Measurements from ENCODE around the gene FAIM2.

Gene FAIM2

DNA sequence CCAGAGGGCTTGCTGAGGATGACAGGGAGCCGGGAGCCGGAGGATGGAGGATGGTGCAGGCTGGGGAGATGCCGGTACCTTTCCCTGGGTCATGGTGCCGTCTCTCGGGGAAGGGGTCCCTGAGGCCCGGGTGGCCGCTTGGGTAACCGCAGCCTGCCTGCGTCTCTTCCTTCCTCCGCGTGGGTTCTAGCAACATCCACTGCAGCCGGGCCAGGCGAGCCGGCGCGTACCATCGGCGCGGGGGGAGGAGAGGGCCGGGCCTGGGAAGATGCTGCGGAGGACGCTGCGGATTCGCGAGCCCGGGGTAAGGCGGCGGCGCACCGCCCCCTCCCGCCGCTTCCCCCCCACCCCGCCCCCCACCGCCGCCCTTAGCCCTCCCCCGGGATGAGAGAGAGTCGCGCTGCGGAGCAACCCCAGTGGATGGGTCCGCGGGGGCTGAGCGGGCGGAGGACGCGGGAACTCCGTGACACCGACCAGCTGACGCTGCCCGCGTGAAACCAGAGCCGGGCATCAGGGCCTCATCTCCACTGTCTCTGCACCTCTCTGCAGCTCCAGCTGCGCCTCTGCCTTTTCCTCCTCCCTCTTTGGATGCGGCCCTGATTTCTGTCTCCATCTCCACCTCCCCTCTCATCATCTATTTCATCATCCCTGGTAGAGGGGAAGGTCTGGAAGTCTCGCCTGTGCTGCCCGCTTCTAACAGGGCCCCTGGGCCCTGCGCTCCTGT lies at the start of gene FAIM2:
FAIM2 (minus strand) TSS at position 201 of the 724 bp plus-strand sequence; CDS start at position 93, 108 bp downstream.
- DNase-seq (ENCODE audit: low read depth in 2 of 2): peak; percentile 72 to 77

DNA sequence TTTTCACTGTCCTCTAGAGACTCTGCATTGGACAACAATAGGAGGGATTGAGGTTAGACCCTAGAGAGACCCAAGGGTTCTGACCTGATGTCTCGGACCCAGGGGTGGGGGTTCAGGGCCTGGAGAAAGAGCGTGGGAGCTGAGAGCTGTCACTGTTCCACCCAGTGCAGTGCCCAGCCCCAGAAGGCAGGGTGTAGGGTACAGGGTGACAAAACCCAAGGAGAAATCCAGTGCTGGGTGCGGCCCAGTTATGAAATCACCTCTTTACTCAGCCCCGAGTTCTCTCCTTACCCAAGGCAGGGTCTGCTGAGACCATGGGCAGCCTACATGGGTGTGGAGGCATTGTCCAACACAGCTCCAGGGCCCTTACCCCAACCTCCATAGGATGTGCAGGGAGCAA lies 49.5 kb upstream of the FAIM2 start:
- no peak for DNase-seq (ENCODE audit: low read depth in 2 of 2)

DNA sequence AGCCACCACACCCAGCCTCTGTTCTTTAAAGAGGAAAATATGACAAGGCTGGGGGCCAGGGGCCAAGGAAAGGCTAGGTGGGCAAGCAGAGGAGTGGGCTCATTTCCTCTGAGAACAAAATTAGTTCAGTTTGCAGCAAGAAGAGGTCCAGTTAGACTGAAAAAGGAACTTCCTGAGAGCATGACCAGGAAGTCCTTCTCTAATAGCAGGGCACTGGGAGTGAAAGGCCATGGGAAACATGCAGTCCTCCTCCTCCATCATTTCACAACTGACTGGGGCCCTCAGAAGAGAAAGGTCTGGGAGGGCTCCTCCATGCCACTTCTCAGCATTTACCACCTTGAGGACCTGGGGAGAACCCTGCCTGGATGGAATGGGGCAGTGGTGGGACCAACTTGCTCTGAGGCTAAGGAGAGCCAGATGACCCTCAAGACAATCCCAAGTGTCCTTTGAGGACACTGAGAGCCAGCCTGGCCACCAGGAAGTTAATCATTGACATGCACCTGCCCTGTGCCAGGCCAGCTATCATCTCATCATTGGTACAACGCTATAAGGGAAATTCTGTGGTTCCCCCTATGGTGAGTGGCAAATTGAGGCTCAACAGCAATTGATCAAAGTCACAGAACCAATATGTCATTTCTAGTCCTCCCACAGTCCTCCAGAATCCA lies 48.8 kb upstream of the FAIM2 start:
- no peak for DNase-seq (ENCODE audit: low read depth in 2 of 2)

DNA sequence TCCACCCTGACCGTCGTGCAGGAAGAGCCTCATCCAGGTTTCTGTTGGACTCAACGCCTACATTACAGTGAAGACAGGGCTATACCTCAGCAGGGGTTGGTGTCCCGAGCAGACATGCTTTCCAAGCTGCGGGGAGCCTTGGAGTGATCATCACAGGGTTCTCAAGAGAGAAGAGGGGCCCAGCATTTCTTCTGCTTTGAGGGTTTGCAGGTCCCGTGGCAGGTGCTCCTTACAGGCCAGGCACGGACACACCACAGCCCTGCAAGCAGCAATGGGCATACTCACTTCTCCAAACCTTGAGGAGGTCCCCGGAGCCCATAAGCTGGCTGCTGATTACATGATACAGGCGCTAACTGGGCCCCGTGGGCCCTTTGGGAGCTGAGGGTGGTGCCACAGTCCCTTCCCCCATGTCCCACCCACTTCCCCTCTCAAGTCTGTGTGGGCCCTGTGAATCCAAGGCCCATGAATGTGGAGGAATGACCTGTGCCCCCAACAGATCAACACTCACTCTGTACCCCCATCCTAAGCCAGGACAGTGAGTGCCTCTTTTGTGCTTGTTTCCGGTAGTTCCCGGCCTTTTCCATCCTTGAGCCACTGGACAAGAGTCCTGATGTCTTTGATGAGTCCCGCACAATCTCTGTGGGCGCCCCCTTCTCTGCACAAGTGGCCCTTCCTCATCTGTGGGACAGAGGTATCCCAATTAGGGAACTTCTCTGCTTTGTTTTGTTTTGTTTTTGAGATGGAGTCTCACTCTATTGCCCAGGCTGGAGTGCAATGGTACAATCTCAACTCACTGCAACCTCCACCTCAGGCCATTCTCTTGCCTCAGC lies 47.9 kb upstream of the FAIM2 start:
- no peak for DNase-seq (ENCODE audit: low read depth in 2 of 2)

DNA sequence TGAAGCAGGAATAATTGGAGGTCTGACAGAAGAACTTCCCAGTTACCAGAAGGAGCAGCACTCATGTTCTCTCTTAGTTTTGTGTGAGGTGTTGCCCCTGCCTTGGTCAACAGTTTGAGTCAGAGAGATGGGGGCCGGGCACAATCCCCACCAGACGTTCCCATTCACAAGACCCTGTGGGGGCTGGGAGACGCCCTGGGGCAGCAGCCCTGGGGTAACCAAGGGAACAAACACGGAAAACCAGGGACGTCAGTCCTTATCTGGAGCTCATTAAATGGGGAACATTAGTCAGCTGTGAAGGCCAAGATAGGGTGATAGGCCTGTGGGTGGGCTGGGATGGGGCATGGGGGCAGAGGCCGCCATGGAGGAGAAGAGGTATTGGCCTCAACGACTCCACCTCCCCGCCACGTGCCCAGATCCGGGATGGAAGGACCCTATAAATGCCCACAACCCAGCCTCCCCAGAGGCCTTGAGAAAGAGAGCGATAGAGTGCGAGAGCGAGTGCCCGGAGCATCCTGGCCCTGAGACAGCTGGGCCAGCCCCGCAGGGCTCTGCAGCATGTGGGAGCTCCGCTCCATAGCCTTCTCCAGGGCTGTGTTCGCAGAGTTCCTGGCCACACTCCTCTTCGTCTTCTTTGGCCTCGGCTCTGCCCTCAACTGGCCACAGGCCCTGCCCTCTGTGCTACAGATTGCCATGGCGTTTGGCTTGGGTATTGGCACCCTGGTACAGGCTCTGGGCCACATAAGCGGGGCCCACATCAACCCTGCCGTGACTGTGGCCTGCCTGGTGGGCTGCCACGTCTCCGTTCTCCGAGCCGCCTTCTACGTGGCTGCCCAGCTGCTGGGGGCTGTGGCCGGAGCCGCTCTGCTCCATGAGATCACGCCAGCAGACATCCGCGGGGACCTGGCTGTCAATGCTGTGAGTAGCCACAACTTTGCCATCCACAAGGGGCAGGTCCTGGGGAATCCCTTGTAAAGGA lies 46.9 kb upstream of the FAIM2 start, which contains the start of gene AQP2:
AQP2 (plus strand) TSS at position 465 of the 979 bp plus-strand sequence; CDS start at position 559, 94 bp downstream.
- no peak for DNase-seq (ENCODE audit: low read depth in 2 of 2)

DNA sequence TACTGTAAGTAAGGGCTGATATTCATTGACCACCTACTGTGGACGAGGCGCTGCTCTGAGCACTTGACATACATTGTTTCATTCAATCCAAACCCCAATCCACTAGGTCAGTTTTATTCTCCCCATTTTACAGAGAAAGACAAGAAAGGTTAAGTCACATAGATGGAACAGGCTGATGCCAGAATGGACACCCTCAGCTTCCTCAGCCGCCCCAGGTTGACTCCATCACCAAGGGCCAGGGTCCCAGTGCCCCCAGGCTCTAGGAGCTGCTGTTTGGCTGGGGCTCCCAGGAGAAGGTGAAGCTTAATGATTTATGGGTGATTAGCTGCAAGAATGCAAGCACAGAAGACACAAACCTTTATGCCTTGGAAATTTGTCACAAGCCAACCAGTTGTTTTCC lies 46.2 kb upstream of the FAIM2 start:
- no peak for DNase-seq (ENCODE audit: low read depth in 2 of 2)

DNA sequence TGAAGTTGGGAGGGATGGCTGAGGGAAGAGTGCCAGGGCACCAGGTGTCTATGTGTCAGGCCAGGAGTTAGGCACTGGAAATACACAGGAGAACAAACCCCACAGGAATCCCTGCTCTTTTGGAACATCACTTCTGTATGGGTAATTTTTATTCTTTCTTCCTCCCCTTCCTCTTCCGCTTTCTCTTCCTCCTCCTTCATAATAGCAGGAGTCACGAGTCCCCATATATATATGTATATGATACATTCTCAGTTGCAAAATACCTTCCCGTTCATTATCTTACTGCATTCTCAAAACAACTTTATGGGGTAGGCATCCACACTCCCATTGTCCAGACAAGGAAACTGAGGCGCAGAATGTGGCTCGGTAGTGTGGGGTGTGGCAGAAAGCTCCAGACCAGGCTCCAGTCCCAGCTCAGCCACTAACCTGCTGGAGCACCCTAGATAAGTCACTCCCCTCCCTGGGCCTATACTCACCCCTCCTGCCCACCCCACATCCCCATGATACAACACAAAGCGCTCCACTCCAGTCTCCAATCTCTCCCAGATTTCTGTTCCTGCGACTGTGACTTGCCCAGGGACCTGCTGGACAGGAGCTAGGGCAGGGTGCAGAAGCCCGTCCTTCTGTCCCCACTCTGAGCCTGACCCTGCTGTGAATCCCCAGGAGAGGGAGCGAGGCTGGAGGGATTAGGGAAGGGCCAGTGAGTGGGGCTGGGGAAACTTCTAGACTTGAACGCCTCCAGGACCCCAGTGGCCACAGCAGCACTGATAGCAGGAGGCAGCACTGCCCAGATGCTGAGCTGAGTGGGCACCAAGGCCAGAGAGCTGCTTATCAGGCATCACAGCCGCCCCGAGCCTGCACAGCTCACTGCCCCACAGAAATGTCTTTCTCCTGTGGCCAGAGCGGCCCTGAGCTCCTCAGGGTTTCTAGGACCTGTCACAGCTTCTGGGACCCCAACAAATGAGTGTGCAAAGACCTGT lies 45.5 kb upstream of the FAIM2 start:
- no peak for DNase-seq (ENCODE audit: low read depth in 2 of 2)

DNA sequence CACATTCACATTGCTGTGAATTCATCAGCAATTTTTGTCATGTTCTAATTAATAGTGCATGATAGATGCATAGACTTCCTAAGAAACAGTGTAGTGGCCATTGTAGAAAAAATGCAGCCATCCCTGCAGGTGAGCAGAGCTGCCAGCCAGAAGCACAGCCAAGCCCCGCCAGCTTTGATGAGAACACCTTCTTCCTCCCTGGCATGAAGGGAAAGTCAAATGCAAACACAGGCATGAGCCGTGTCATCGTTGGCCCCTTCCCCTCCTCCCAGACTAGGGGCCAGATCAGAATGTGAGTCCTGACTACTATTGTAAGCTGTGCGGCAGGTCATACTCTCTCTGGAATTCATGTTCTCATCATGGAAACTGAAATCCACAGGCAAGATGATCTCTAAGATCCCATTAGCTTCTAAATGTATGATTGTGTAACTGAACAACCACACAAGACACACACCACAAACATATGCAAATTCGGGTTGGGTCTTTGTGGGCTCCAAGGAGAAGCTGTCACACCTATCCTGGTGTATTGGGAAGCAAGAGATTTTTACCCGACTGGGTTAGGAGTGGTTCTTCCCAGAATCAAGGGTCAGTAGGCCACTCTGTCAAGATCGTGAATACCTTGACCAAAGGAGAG lies 44.0 kb upstream of the FAIM2 start:
- no peak for DNase-seq (ENCODE audit: low read depth in 2 of 2)

DNA sequence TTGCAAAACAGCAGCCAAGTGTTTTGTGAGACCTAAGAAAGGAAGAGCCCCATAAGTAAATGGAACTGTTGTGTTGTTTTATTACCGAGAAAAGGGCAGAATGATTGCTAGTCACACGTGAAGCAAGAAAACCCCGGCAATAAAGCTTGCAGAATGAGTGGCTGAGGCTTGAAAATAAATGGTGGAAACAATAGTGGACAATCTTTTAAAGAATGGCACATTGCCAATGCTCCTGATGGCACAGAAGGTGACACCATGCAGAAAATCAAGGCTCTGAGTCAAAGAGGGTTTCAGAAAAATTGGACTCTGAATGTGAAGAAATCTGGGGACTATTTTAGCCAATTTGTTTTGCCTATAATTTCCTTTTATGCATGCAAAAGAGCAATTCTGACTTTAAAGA lies 42.8 kb upstream of the FAIM2 start:
- DNase-seq (ENCODE audit: low read depth in 2 of 2): no peak

DNA sequence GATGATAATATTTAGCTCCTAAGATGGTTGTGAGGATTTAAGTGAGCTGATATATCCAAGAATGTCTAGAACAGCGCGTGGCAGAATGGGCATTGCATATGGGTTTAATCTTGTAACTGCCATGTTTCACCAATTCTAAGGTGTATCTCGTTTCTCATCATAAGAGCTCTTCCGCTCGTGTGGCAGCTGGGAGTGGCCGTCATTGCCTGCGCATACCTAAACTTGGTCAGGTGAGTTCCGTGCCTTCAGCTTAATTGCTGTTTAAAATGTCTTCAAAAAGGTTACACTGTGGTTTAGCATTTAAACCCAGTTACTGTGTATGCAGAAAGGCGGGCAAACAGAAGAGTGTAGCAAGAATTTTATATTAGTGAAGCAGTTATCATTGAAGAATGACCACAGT lies 42.4 kb upstream of the FAIM2 start:
- DNase-seq (ENCODE audit: low read depth in 2 of 2): no peak

DNA sequence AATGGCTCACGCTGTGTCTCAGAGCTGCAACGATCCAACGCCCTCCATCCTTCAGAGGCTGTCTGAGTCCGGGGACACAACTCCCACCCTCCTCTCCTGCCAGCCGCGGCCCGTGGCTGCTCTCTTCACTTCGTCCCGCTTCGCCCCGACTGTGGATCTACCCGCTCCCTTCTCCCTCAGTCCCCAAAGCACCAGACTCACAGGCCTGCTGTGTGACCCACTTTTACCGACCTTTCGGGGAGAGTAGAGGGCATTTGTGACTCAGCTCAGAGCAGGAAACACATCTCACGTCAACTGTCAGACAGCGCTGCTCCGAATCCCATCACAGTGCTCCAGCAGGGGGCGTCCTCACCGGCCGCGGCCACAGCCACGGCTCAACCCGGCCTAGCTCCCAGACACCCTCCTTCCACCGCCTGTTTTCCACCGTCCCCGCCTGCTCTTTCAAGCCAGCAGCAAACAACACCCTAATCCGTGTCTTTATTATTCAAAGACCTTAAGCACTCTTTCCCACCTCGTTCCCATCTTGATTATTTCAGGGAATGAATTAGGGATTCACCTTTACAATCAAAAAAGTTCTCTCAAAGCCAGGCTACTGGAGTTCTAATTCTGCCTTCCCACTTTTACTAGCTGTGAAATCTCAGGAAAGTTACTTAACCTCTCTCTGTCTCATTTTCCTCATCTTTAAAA lies 41.8 kb upstream of the FAIM2 start:
- DNase-seq (ENCODE audit: low read depth in 2 of 2): peak; percentile 20 to 26

DNA sequence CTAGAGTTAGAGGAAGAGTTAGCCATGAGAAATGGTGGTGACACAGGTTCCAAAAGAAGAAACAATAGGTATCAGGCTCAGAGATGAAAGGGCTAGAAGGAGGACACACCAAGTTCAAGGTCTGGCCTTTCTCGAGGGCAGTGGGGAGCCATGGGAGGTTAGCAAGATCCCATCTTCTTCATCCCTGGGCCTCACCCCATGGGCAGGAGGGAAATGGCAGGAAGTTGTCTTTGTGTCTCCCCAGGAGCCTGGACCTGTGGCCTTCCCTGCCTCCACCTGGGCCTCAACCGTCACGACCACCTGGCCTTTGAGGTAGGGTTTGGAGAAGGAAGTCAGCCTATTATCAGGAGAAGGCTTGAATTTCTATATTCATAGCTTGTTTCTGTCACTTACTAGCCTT lies 41.0 kb upstream of the FAIM2 start:
- DNase-seq (ENCODE audit: low read depth in 2 of 2): no peak

DNA sequence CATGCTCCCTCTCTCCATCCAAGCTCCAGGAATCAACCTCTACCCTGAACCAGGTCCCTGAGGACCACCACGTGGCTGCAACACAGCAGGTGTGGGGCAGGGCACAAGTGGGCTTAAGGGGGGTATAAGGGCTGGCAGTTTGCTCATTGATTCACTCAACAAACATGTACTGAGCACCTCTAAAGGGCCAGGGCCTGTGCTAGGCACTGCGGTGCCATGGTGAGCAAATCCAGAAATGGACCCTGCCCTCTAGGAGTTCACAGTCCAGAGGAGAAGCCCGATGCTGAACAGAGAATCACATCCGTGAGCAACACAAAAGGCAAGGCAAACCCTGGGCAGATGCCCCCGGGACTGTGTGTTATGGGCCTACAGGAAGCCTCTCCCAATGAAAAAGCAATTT lies 40.3 kb upstream of the FAIM2 start:
- DNase-seq (ENCODE audit: low read depth in 2 of 2): no peak

DNA sequence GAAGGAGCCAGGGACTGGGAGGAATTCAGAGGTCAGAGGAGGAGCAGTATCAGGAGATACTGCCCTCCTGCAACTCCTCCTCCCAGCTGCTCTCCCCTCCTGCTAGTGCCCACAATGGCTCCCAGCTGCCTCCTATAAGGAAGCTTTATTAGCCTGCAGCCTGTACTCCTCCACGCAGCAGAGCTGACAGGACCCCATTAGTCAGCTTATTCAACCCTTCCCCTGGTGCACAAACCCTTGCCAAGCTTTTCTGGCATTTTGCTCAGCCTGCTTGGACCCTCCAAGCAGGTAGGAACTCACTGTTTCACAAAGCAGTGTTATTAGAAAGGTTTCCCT lies 39.9 kb upstream of the FAIM2 start:
- no peak for DNase-seq (ENCODE audit: low read depth in 2 of 2)

DNA sequence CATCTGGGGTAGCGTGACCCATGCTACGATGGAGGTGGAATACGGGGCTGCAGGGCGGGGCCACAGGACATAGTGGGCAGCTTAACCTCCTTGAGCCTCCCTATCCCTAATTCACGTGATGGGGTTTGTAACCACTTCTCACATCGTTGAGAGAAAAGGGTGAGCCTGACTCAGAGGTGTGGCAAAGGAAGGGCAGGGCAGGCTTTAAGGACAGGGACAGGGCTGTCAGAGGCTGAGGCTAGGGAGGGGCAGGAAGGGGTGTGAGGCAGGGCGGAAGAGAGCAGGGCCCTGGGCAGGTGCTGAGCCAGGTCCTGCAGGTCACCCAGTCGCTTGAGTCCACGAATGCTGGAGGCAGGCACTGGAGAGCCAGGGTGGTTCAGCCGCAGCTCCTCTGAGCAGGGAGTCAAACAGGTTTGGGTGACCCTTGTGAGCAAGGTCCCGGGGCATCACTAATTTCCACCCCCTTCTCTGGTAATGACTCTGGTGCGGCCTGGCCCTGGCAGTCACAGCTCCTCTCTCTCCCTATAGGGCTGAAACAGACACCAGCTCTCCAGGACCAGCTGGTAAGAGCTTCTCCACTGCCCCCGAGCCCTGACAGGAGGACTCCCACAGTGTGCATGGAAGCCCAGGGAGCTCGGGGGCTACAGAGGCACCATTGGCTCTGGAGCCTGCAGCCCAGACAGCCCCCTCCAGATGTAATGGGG lies 39.4 kb upstream of the FAIM2 start:
- DNase-seq (ENCODE audit: low read depth in 2 of 2): no peak

DNA sequence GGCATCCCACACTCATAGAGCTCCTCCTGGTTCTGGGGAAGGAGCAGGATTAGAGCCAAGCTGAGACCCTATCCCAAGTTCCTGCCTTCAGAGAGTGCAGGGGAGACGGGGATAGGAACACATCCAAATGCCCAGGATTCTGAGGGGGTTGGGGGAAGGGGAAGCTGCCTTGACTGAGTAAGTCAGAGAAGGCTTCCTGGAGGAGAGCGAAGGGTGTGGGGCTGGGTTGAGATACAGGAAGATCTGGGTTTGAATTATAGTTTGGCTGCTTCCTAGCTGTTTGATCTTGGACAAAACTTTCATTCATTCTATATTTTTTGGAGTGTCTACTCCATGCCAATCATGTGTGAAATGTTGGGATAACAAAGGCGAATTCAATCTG lies 38.8 kb upstream of the FAIM2 start:
- DNase-seq (ENCODE audit: low read depth in 2 of 2): no peak

DNA sequence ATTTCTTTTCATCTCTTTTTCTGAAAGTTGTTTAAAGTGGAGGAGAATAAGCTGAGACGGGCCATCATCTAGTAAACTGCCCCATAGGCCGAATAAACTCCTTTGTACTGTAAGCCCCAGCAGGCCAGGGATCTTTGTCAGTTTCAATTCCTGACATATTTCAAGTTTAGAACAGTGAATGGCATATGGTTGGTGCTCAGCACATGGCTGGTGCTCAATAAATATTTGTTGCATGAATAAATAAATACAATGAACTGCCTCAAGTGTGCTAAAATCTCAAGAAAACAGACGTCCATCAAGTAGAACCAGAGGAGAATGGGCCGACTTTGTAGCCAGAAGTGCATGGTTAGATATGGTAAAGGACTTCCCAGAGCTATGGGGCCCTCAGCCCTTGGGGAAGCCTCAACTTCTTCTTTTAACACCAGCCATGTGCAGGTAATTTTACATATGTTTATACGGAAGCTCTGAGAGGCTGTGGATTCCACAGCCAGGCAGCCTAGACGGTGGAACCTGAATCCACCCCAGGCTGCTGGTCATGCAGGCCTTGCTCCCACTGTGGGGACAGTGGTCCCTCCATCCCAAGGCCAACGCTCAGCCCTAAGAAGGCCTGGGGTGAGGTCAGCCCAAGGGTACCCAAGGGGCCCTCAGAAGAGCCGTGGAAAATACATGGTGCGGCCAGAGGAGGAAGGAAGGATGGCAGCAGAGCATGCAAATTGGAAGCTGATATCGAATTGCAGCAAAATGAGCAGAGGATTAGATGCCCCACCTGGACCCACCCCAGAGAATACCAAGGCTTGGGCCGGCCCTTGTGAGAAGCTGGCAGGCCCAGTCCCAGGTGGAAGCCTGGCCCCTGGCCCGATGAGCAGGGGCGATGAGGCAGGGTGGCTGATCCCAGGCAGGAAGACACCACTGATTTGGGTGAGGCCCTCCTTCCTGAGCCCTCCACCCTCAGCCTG lies 38.1 kb upstream of the FAIM2 start:
- no peak for DNase-seq (ENCODE audit: low read depth in 2 of 2)

Data from fibroblast of skin of left biceps (primary cell).